Erythroblast (primary cell): ENCODE data around the gene KDM1B.

Experiments
- DNase-seq, 2 experiments: peaks; one replicate each; lab custom pipeline; 2025; lab: John Stamatoyannopoulos, UW
- GATA1 ChIP-seq: IDR thresholded peaks from 2 replicates; pipeline ENCODE4 v1.6.1; 2011; ENCODE audit warnings: low read depth, mild to moderate bottlenecking, control low read depth, low read length, moderate library complexity
- POLR2A ChIP-seq: IDR thresholded peaks from 2 replicates; pipeline ENCODE4 v1.6.1; 2011; ENCODE audit warnings: mild to moderate bottlenecking, low read length

KDM1B gene

GRCh38 chr6:18264219-18264922 is 109.1 kb downstream of the KDM1B start, which contains the start of gene DEK:
Gene DEK, minus strand, starts transcription at chr6:18264530. Its CDS starts 543 bp downstream, at chr6:18263987.
- DNase-seq: peak; percentile 88 to 92
- no peak for TF ChIP-seq POLR2A
- no peak for TF ChIP-seq GATA1

GRCh38 chr6:18264923-18265377 is 109.7 kb downstream of the KDM1B start:
- peak; percentile 57 for TF ChIP-seq POLR2A
- no peak for TF ChIP-seq GATA1
- no peak for DNase-seq

GRCh38 chr6:18265787-18266522 is 110.7 kb downstream of the KDM1B start:
- TF ChIP-seq POLR2A (no peak), GATA1 (no peak)
- peak; percentile 25 to 26 for DNase-seq

GRCh38 chr6:18266523-18266912 is 111.3 kb downstream of the KDM1B start:
- TF ChIP-seq GATA1 (no peak), POLR2A (no peak)
- DNase-seq: no peak

GRCh38 chr6:18268066-18268465 is 112.8 kb downstream of the KDM1B start:
- no peak for TF ChIP-seq POLR2A
- TF ChIP-seq GATA1: no peak
- DNase-seq: no peak

- TF ChIP-seq GATA1 (no peak), POLR2A (no peak)
- DNase-seq: no peak
Observed at GRCh38 chr6:18269253-18269652, 114.0 kb downstream of the KDM1B start.

- TF ChIP-seq POLR2A (no peak), GATA1 (no peak)
- no peak for DNase-seq
Observed at GRCh38 chr6:18269717-18270116, 114.5 kb downstream of the KDM1B start.

- TF ChIP-seq GATA1: no peak
- no peak for TF ChIP-seq POLR2A
Observed at GRCh38 chr6:18270216-18270615, 115.0 kb downstream of the KDM1B start.

More at GRCh38 chr6:18270216-18270615, 115.0 kb downstream of the KDM1B start:
- DNase-seq: no peak
